H1 (cell line): ENCODE data around the gene SNX30. TPM values are rescaled to one million over a fixed set of nuclear protein-coding genes. Genes with fewer than 3 reads are reported as not detected.

Experiments
- CTCF ChIA-PET: fragments of 300-600 bp; sonication (Branson Sonifier 250); formaldehyde crosslinking; loops from one replicate; lab custom pipeline; 2021; ENCODE audit not compliant: partially characterized antibody; lab: Charles Lee
- POLR2A ChIA-PET: fragments of 300-600 bp; sonication (Branson Sonifier 250); formaldehyde crosslinking; loops from one replicate; lab custom pipeline; 2021; ENCODE audit warnings: inconsistent platforms; ENCODE audit not compliant: partially characterized antibody; lab: Charles Lee
- DNase-seq, 2 experiments: peaks; one replicate each; pipeline versions ENCODE4 v3.0.0 to v3.0.0-alpha.2; 2010 to 2022; ENCODE audit warnings: low spot score in 2 of 2, low read depth in 1 of 2, mixed read lengths in 1 of 2
- FAIRE-seq: peaks from 2 replicates; lab custom pipeline; 2011; peaks lifted over from hg19 to GRCh38; lab: Jason Lieb, UNC
- H2AFZ ChIP-seq: 2 replicates; pipeline ENCODE4 v1.8.1; 2012; ENCODE audit warnings: low read length, inconsistent platforms
- H2AK5ac ChIP-seq: 2 replicates; pipeline ENCODE4 v1.6.1; 2013; ENCODE audit warnings: low read depth, low read length
- H2BK120ac ChIP-seq: replicated peaks from 2 replicates; pipeline ENCODE3; 2013; ENCODE audit warnings: low read depth, low read length, inconsistent platforms
- H2BK12ac ChIP-seq: 2 replicates; pipeline ENCODE4 v1.6.1; 2013; ENCODE audit warnings: low read depth, low read length
- H2BK15ac ChIP-seq: 2 replicates; pipeline ENCODE4 v1.6.1; 2013; ENCODE audit warnings: low read length
- H2BK20ac ChIP-seq: 2 replicates; pipeline ENCODE4 v1.6.1; 2013; ENCODE audit warnings: low read length
- H2BK5ac ChIP-seq: 2 replicates; pipeline ENCODE4 v1.6.1; 2013; ENCODE audit warnings: low read depth, low read length
- H3K14ac ChIP-seq: 2 replicates; pipeline ENCODE4 v1.6.1; 2013; ENCODE audit warnings: inconsistent platforms; ENCODE audit not compliant: insufficient read length
- H3K18ac ChIP-seq: 2 replicates; pipeline ENCODE4 v1.6.1; 2013; ENCODE audit warnings: low read length; ENCODE audit errors: extremely low read depth
- H3K23ac ChIP-seq: 2 replicates; pipeline ENCODE4 v1.6.1; 2013; ENCODE audit warnings: inconsistent platforms; ENCODE audit not compliant: insufficient read length
- H3K23me2 ChIP-seq: 2 replicates; pipeline ENCODE4 v1.6.1; 2013; ENCODE audit warnings: low read depth, low read length
- H3K27ac ChIP-seq: 2 replicates; pipeline ENCODE4 v1.6.1; 2011; ENCODE audit warnings: low read depth, low read length, inconsistent platforms
- H3K27me3 ChIP-seq, 4 experiments: replicated peaks in 1 of 4; 1 replicate in 1 of 4; 2 replicates in 3 of 4; pipeline versions ENCODE4 v1.6.1 to v1.8.1; 2011 to 2013; ENCODE audit warnings: low read length in 3 of 4, mild to moderate bottlenecking in 3 of 4, inconsistent platforms in 2 of 4, mixed read lengths in 2 of 4, moderate library complexity in 1 of 4; ENCODE audit not compliant: control insufficient read depth in 3 of 4, insufficient read depth in 3 of 4; ENCODE audit errors: extremely low read depth in 1 of 4
- H3K36me3 ChIP-seq, 4 experiments: 2 replicates each; pipeline versions ENCODE4 v1.6.1 to v1.8.1; 2011 to 2013; ENCODE audit warnings: mild to moderate bottlenecking in 4 of 4, low read length in 3 of 4, moderate library complexity in 2 of 4, control low read depth in 1 of 4, inconsistent platforms in 1 of 4; ENCODE audit not compliant: insufficient read depth in 4 of 4, control insufficient read depth in 2 of 4
- H3K4ac ChIP-seq: replicated peaks from 2 replicates; pipeline ENCODE3; 2013; ENCODE audit warnings: low read length, low read depth, mixed read lengths, inconsistent platforms; ENCODE audit not compliant: insufficient read length
- H3K4me1 ChIP-seq, 4 experiments: replicated peaks in 1 of 4; 1 replicate in 1 of 4; 2 replicates in 3 of 4; pipeline versions ENCODE4 v1.6.1 to v1.8.1; 2011 to 2013; ENCODE audit warnings: low read length in 3 of 4, inconsistent platforms in 2 of 4, mixed read lengths in 1 of 4; ENCODE audit not compliant: insufficient read depth in 4 of 4, control insufficient read depth in 3 of 4
- H3K4me2 ChIP-seq, 2 experiments: 2 replicates each; pipeline versions ENCODE4 v1.6.1 to v1.8.1; 2011 to 2013; ENCODE audit warnings: low read depth in 2 of 2, low read length in 2 of 2, control low read depth in 1 of 2, inconsistent platforms in 1 of 2, mild to moderate bottlenecking in 1 of 2; ENCODE audit not compliant: insufficient read depth in 1 of 2
- H3K4me3 ChIP-seq, 4 experiments: fragments of 200-600, 300-600 bp in 1 of 4; sonication (generic), shearing (Covaris generic), sonication (Bioruptor Twin) in 1 of 4; 2 replicates each; pipeline versions ENCODE4 v1.5.1 to v1.8.1; 2011 to 2016; ENCODE audit warnings: low read length in 4 of 4, low read depth in 3 of 4, control low read depth in 2 of 4, inconsistent platforms in 2 of 4, mild to moderate bottlenecking in 2 of 4, mixed read lengths in 1 of 4, moderate library complexity in 1 of 4; ENCODE audit not compliant: insufficient read depth in 2 of 4; ENCODE audit errors: extremely low read depth in 1 of 4
- H3K56ac ChIP-seq: replicated peaks from 2 replicates; pipeline ENCODE3; 2013; ENCODE audit warnings: low read depth, mild to moderate bottlenecking, mixed read lengths, low read length, inconsistent platforms; ENCODE audit not compliant: insufficient read length
- H3K79me1 ChIP-seq: 2 replicates; pipeline ENCODE4 v1.6.1; 2013; ENCODE audit warnings: low read depth, low read length, control low read depth
- H3K79me2 ChIP-seq, 2 experiments: 2 replicates each; pipeline versions ENCODE4 v1.6.1 to v1.8.1; 2012 to 2013; ENCODE audit warnings: low read length in 2 of 2, mild to moderate bottlenecking in 2 of 2, inconsistent platforms in 1 of 2; ENCODE audit not compliant: insufficient read depth in 2 of 2, control insufficient read depth in 1 of 2
- H3K9ac ChIP-seq, 4 experiments: replicated peaks in 1 of 4; 1 replicate in 1 of 4; 2 replicates in 3 of 4; pipeline versions ENCODE4 v1.6.1 to v1.8.1; 2011 to 2013; ENCODE audit warnings: low read depth in 3 of 4, low read length in 3 of 4, control low read depth in 2 of 4, mild to moderate bottlenecking in 2 of 4, moderate library complexity in 2 of 4, inconsistent platforms in 1 of 4; ENCODE audit errors: extremely low read depth in 1 of 4
- H3K9me3 ChIP-seq, 2 experiments: 2 replicates each; pipeline versions ENCODE4 v1.6.1 to v1.8.1; 2012 to 2013; ENCODE audit warnings: mild to moderate bottlenecking in 2 of 2, moderate library complexity in 2 of 2, control low read depth in 1 of 2, inconsistent platforms in 1 of 2, low read depth in 1 of 2, low read length in 1 of 2, mixed read lengths in 1 of 2; ENCODE audit not compliant: insufficient read depth in 2 of 2
- H4K20me1 ChIP-seq, 2 experiments: replicated peaks in 1 of 2; 2 replicates each; pipeline versions ENCODE3 to v1.8.1; 2011 to 2013; ENCODE audit warnings: inconsistent platforms in 2 of 2, low read length in 2 of 2, mild to moderate bottlenecking in 1 of 2; ENCODE audit not compliant: insufficient read depth in 2 of 2, control insufficient read depth in 1 of 2
- H4K5ac ChIP-seq: 2 replicates; pipeline ENCODE4 v1.6.1; 2013; ENCODE audit warnings: low read length, low read depth, mixed read lengths, inconsistent platforms; ENCODE audit not compliant: insufficient read length
- H4K8ac ChIP-seq: 2 replicates; pipeline ENCODE4 v1.8.0; 2013; ENCODE audit warnings: mild to moderate bottlenecking, moderate library complexity, low read length, inconsistent platforms; ENCODE audit not compliant: insufficient read depth; ENCODE audit errors: extremely low read depth
- H4K91ac ChIP-seq: replicated peaks from 2 replicates; pipeline ENCODE3; 2013; ENCODE audit warnings: low read length, mixed read lengths, inconsistent platforms; ENCODE audit not compliant: insufficient read length
- HDAC2 ChIP-seq, 2 experiments: fragments of 300-600 bp in 1 of 2; sonication (generic) in 1 of 2; IDR thresholded peaks; 2 replicates each; pipeline ENCODE4 v1.6.1; 2011 to 2012; ENCODE audit warnings: low read depth in 2 of 2, low read length in 2 of 2, mild to moderate bottlenecking in 2 of 2, moderate library complexity in 2 of 2, borderline replicate concordance in 1 of 2, inconsistent platforms in 1 of 2
- SIN3A ChIP-seq, 2 experiments: IDR thresholded peaks in 1 of 2; conservative IDR thresholded peaks in 1 of 2; 2 replicates each; pipeline ENCODE4 v1.6.1; 2011 to 2012; ENCODE audit warnings: low read length in 2 of 2, improper control_type of control experiment in 1 of 2, low read depth in 1 of 2, mild to moderate bottlenecking in 1 of 2
- WGBS, 2 experiments: shearing (Covaris generic) in 1 of 2; methylation state at CpG; one replicate each; pipeline versions ENCODE4 v1.1.6 to v1.1.7; 2013 to 2015; ENCODE audit warnings: low lambda C conversion rate in 2 of 2, mixed read lengths in 2 of 2, inconsistent platforms in 1 of 2, low coverage in 1 of 2, missing lambda C conversion rate in 1 of 2; ENCODE audit not compliant: insufficient replicate concordance in 2 of 2, insufficient coverage in 1 of 2, insufficient read length in 1 of 2; ENCODE audit errors: extremely low coverage in 1 of 2, missing lambda C conversion rate in 1 of 2; 5-methylcytosine and 5-hydroxymethylcytosine counted together
- polyA plus RNA-seq, 7 experiments: library from polyadenylated mRNA; depleted of rRNA in 3 of 7; stranded (reverse) in 5 of 7; unstranded in 2 of 7; fragments of >200 nt in 5 of 7; fragments of 200-250 nt in 2 of 7; gene quantifications; 1 replicate in 5 of 7; 2 replicates in 1 of 7; 4 replicates in 1 of 7; pipeline versions ENCODE4 v1.2.1 to v1.2.3, GENCODE V29; 2011 to 2013; ENCODE audit warnings: missing spikeins in 2 of 7, mixed read lengths in 2 of 7
- total RNA-seq: library from RNA; stranded (reverse); fragmentation: NEBNext Ultra II Directional; extraction: Animal tissue kit (Norgen Biotek cat#: 25700); gene quantifications from 2 replicates; pipeline ENCODE4 v1.2.1, GENCODE V29; 2021

Gene SNX30
- total and polyA plus RNA-seq, 2 of the 8 experiments (the other 6 are each of a cell fraction or from before 2014, with no cell fraction given) = 4.0 to 12.2 TPM

GRCh38 chr9:112792670-112793069, 42.1 kb downstream of the SNX30 start:
- H3K9me3 ChIP-seq = no peaks in the 10 kb centered on the region; a peak in 1 of 4 replicates
- no peak overlapping the region for H2BK20ac ChIP-seq
- TF ChIP-seq SIN3A (conservative IDR thresholded peaks at IDR 0.05 in 1 of 2, IDR thresholded peaks at IDR 0.05 in 1 of 2; ENCODE audit: low read depth in 1 of 2, low read length in 2 of 2) = no peak
- TF ChIP-seq HDAC2 (IDR thresholded peaks at IDR 0.05; ENCODE audit: borderline replicate concordance in 1 of 2, low read depth in 2 of 2, low read length in 2 of 2) = no peak
- no peak overlapping the region for H4K91ac ChIP-seq
- 100% methylated on average over 1 of the region's 1 CpG; no CpG with 5 or more reads in 1 of the 2 experiments for WGBS, 2 experiments
- no peak overlapping the region for H4K5ac ChIP-seq
- POLR2A ChIA-PET = no interaction called here
- no peaks in the 10 kb centered on the region for H3K36me3 ChIP-seq
- H2BK5ac ChIP-seq = no peak overlapping the region
- no peak overlapping the region for H3K4ac ChIP-seq
- no peaks in the 10 kb centered on the region; the same call in 1 of the 2 replicates for H3K79me1 ChIP-seq
- no peak overlapping the region for H3K9ac ChIP-seq
- no peak overlapping the region for H2BK15ac ChIP-seq
- H3K14ac ChIP-seq = no peak overlapping the region
- H3K23ac ChIP-seq = no peak overlapping the region
- no peaks in the 10 kb centered on the region for H3K27me3 ChIP-seq
- H3K56ac ChIP-seq = no peak overlapping the region
- no peak overlapping the region for H2BK120ac ChIP-seq
- H3K4me1 ChIP-seq = no peaks in the 10 kb centered on the region
- no peak overlapping the region for H4K8ac ChIP-seq
- H3K18ac ChIP-seq = no peak overlapping the region
- H3K79me2 ChIP-seq = no peaks in the 10 kb centered on the region; a peak in 1 of 4 replicates
- H2AK5ac ChIP-seq = no peak overlapping the region
- H3K4me2 ChIP-seq = no peak overlapping the region
- H3K23me2 ChIP-seq = 0 out of 2 replicates have a peak, but pooled peaks cover 1% of the 10 kb centered on the region
- no peak overlapping the region for H3K27ac ChIP-seq
- H2BK12ac ChIP-seq = no peak overlapping the region
- CTCF ChIA-PET = interaction anchor here (0.6 to 2.3 kb wide), 18 partner anchors 9 to 810 kb away, joined by 3 to 8 read pairs (median 4); partner anchors contain the start of gene INIP
- no peak overlapping the region for H3K4me3 ChIP-seq
- no peak for FAIRE-seq
- no peak for DNase-seq
- H2AFZ ChIP-seq = no peak overlapping the region
- peaks cover 1 to 3% of the 10 kb centered on the region in 2 experiments for H4K20me1 ChIP-seq
